Peyer's patch (tissue), 4 donors: ENCODE results near the gene NDST4. TPM values are rescaled to one million over a fixed set of nuclear protein-coding genes. Genes with fewer than 3 reads are reported as not detected.

Experiments
- DNase-seq, 3 donors: peaks; one replicate each; pipeline ENCODE4 v3.0.0-alpha.2; 2017 to 2019
- H3K27ac ChIP-seq, 4 donors: fragments of 200-600 bp; sonication (generic); one replicate each; pipeline ENCODE4 v1.5.1; 2016 to 2019
- H3K27me3 ChIP-seq, 2 donors: fragments of 200-600 bp; sonication (generic); one replicate each; pipeline ENCODE4 v1.5.1; 2019
- H3K36me3 ChIP-seq, 3 donors: fragments of 200-600 bp; sonication (generic); one replicate each; pipeline ENCODE4 v1.5.1; 2016 to 2019
- H3K4me1 ChIP-seq, 4 donors: fragments of 200-600 bp; sonication (generic); one replicate each; pipeline ENCODE4 v1.5.1; 2016 to 2019
- H3K4me3 ChIP-seq, 4 donors: fragments of 200-600 bp; sonication (generic); 1 replicate in 3 of 4; 2 replicates in 1 of 4; pipeline ENCODE4 v1.5.1; 2016 to 2019; ENCODE audit warnings: mild to moderate bottlenecking in 1 of 4
- H3K9me3 ChIP-seq, 4 donors: fragments of 200-600 bp; sonication (generic); one replicate each; pipeline ENCODE4 v1.5.1; 2016 to 2019; ENCODE audit warnings: mild to moderate bottlenecking in 1 of 4
- CTCF ChIP-seq, 6 experiments: fragments of 450-650 bp in 4 of 6; fragments of 200-600 bp in 2 of 6; sonication (generic) in 1 of 6; IDR thresholded peaks; one replicate each; pipeline ENCODE4 v1.5.1; 2017 to 2019; ENCODE audit warnings: antibody characterized with exemption in 6 of 6, mild to moderate bottlenecking in 3 of 6, moderate library complexity in 1 of 6
- POLR2A ChIP-seq, 2 donors: fragments of 450-650 bp; IDR thresholded peaks; one replicate each; pipeline ENCODE4 v1.5.1; 2017; ENCODE audit warnings: antibody characterized with exemption in 2 of 2, mild to moderate bottlenecking in 2 of 2, moderate library complexity in 2 of 2
- total RNA-seq, 4 donors: library from RNA; depleted of rRNA; stranded (reverse); fragments of >200 nt; gene quantifications; one replicate each; pipeline ENCODE4 v1.1.0, GENCODE V29; 2016

Gene NDST4
- total RNA-seq, result not detected

- Histone ChIP-seq H3K27me3 (no peaks in the 10 kb centered on the region), H3K4me3 (peak within 1 kb of the TSS in 2 of 4 donors; percentile 5 to 13), H3K9me3 (no peaks in the 10 kb centered on the region), H3K27ac (no peak within 1 kb of the TSS), H3K36me3 (no peaks in the 10 kb centered on the region), H3K4me1 (no peaks in the 10 kb centered on the region)
- no peak for DNase-seq
- TF ChIP-seq CTCF (IDR thresholded peaks at IDR 0.05), result no peak
- TF ChIP-seq POLR2A (IDR thresholded peaks at IDR 0.05), result no peak
These were observed at the start of gene NDST4 for GRCh38 chr4:115113506-115114106. Gene NDST4 (minus strand): TSS chr4:115113620. CDS start chr4:115077036, 36,584 bp downstream.

GRCh38 chr4:115159141-115159540 is 45.7 kb upstream of the NDST4 start:
- no peaks in the 10 kb centered on the region for H3K27me3 ChIP-seq
- TF ChIP-seq CTCF (IDR thresholded peaks at IDR 0.05) (no peak), POLR2A (IDR thresholded peaks at IDR 0.05) (no peak)
- H3K36me3 ChIP-seq, result no peaks in the 10 kb centered on the region
- no peak overlapping the region for H3K27ac ChIP-seq
- no peak for DNase-seq
- H3K9me3 ChIP-seq, result no peaks in the 10 kb centered on the region
- H3K4me1 ChIP-seq, result no peaks in the 10 kb centered on the region
- H3K4me3 ChIP-seq, result no peak overlapping the region

GRCh38 chr4:115158296-115158695 is 44.9 kb upstream of the NDST4 start:
- no peak for DNase-seq
- H3K27me3 ChIP-seq, result no peaks in the 10 kb centered on the region
- no peaks in the 10 kb centered on the region for H3K36me3 ChIP-seq
- H3K4me1 ChIP-seq, result no peaks in the 10 kb centered on the region
- no peak overlapping the region for H3K4me3 ChIP-seq
- TF ChIP-seq CTCF (IDR thresholded peaks at IDR 0.05) (no peak), POLR2A (IDR thresholded peaks at IDR 0.05) (no peak)
- H3K9me3 ChIP-seq, result no peaks in the 10 kb centered on the region
- H3K27ac ChIP-seq, result no peak overlapping the region

GRCh38 chr4:115154826-115155225 is 41.4 kb upstream of the NDST4 start:
- no peak overlapping the region for H3K4me3 ChIP-seq
- H3K9me3 ChIP-seq, result no peaks in the 10 kb centered on the region
- H3K36me3 ChIP-seq, result no peaks in the 10 kb centered on the region
- no peaks in the 10 kb centered on the region for H3K27me3 ChIP-seq
- H3K4me1 ChIP-seq, result no peaks in the 10 kb centered on the region
- no peak for DNase-seq
- H3K27ac ChIP-seq, result no peak overlapping the region
- TF ChIP-seq POLR2A (IDR thresholded peaks at IDR 0.05) (no peak), CTCF (IDR thresholded peaks at IDR 0.05) (no peak)

- no peak for DNase-seq
These were observed 39.5 kb upstream of the NDST4 start for GRCh38 chr4:115152965-115153364.

More at GRCh38 chr4:115152965-115153364, 39.5 kb upstream of the NDST4 start:
- Histone ChIP-seq H3K36me3 (no peaks in the 10 kb centered on the region), H3K9me3 (no peaks in the 10 kb centered on the region), H3K27ac (no peak overlapping the region), H3K27me3 (no peaks in the 10 kb centered on the region), H3K4me3 (no peak overlapping the region), H3K4me1 (no peaks in the 10 kb centered on the region)
- TF ChIP-seq POLR2A (IDR thresholded peaks at IDR 0.05) (no peak), CTCF (IDR thresholded peaks at IDR 0.05) (no peak)
